Neural progenitor cell (in vitro differentiated cells): ENCODE measurements around the gene TIMP2.
A peak's percentile ranks its signal among the peaks of the same experiment; 100 is the strongest.

ENCODE experiments used
- EZH2 ChIP-seq: fragments of 200-600 bp; sonication (generic); IDR thresholded peaks from 2 replicates; pipeline ENCODE4 v1.6.1; 2017; ENCODE audit warnings: antibody characterized with exemption, mild to moderate bottlenecking, moderate library complexity
- TF ChIP-seq, protein P1 (sequence below): fragments of 200-600 bp; sonication (generic); IDR thresholded peaks from 2 replicates; pipeline ENCODE4 v1.5.1; 2017; ENCODE audit warnings: antibody characterized with exemption, mild to moderate bottlenecking

GRCh38 chr17:78925234-78925633 is at the start of gene TIMP2:
- TF ChIP-seq, protein P1, sequence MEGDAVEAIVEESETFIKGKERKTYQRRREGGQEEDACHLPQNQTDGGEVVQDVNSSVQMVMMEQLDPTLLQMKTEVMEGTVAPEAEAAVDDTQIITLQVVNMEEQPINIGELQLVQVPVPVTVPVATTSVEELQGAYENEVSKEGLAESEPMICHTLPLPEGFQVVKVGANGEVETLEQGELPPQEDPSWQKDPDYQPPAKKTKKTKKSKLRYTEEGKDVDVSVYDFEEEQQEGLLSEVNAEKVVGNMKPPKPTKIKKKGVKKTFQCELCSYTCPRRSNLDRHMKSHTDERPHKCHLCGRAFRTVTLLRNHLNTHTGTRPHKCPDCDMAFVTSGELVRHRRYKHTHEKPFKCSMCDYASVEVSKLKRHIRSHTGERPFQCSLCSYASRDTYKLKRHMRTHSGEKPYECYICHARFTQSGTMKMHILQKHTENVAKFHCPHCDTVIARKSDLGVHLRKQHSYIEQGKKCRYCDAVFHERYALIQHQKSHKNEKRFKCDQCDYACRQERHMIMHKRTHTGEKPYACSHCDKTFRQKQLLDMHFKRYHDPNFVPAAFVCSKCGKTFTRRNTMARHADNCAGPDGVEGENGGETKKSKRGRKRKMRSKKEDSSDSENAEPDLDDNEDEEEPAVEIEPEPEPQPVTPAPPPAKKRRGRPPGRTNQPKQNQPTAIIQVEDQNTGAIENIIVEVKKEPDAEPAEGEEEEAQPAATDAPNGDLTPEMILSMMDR, result peak; percentile 34
- TF ChIP-seq EZH2, result no peak
